NCI-H128 (cell line): ENCODE data around the gene ZBTB7B.
"Not testable (repeated sequence)": the region's sequence is repeated elsewhere in the genome, so short reads cannot be mapped to it uniquely, and the experiment has no call there.

Experiments used
- DNase-seq: peaks from one replicate; lab custom pipeline; 2025; ENCODE audit not compliant: unreplicated experiment; lab: John Stamatoyannopoulos, UW

The ZBTB7B gene

DNA sequence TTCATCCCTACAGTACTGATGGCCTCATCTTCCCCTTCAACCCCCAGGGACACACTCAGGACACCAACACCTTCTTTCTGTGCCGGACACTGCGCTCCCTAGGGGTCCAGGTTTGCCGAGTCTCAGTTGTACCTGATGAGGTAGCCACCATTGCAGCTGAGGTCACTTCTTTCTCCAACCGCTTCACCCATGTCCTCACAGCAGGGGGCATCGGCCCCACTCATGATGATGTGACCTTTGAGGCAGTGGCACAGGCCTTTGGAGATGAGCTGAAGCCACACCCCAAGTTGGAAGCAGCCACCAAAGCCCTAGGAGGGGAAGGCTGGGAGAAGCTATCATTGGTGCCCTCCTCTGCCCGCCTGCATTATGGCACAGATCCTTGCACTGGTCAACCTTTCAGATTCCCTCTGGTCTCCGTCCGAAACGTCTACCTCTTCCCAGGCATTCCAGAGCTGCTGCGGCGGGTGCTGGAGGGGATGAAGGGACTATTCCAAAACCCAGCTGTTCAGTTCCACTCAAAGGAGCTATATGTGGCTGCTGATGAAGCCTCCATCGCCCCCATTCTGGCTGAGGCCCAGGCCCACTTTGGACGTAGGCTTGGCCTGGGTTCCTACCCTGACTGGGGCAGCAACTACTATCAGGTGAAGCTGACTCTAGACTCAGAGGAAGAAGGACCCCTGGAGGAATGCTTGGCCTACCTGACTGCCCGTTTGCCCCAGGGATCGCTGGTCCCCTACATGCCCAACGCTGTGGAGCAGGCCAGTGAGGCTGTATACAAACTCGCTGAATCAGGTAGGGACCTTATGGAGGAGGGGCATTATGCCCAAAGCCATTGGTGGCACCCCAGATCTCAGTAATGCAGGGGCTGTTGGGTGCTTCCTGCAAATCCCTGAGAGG is 14.3 kb upstream of the ZBTB7B start:
- DNase-seq: no peak

DNA sequence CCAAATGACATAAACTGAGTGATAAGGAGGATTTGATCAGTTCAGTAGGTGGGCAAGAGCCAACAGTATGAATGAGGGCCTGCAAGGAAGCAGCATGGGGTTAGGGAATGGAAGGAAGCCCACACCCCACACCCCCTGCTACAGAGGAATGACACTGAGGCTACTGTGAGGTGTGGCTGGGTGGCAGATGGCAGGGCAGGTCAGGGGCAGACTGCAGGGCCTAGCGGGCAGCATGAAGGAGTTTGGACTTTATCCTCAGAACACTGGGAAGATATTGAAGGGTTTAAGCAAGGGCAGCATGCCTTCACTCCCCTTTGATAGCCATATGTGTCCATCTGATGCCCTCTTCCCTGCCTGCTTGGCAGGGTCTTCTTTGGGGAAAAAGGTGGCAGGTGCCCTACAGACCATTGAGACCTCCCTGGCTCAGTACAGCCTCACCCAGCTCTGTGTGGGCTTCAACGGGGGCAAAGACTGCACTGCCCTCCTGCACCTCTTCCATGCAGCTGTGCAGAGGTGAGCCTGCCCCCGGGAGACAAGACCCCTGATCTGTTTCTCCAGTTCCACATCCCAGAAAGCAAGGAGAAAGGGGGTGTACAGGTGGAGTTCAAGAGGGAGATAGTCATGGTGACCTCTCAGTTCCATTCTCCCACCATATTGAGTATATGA is 13.3 kb upstream of the ZBTB7B start:
- no peak for DNase-seq

- DNase-seq: no peak
These were observed 12.3 kb upstream of the ZBTB7B start for GRCh38 chr1:154990276-154990675.

DNA sequence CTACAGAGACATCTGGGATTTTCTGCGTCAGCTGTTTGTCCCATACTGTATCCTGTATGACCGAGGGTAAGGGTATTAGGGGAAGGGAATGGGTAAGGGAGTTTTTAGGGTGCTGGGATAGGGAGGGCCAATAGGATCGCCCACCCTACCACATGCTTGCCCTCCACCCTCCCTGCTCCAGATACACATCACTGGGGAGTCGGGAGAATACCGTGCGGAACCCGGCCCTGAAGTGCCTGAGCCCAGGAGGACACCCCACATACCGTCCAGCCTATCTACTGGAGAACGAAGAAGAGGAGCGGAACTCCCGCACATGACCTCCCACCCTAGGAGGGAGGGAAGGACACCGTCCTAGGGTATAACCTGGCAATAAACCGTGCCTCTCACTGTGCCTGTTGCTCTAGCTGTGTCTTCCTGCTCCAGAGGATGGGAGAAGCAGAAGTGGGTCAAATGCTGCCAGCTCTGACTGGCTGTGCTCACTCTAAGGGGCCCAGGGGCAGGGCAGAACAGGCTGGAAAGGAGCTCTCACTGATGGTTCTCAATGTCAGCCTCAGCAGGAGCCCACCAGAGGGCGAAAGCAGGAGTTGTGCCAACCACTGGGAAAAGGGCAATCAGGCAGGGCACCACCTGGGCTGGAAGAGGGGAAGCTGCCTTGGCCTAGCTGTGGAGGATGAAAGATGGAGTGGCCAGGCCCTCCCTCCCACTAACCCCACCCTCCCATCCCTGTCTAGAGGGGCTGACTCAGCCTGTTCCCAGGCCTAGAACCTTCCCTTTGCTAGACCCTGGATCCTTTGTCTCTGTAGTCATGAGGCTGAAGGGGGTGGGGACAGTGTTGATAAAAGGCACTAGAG is 9.7 kb upstream of the ZBTB7B start:
- no peak for DNase-seq

DNA sequence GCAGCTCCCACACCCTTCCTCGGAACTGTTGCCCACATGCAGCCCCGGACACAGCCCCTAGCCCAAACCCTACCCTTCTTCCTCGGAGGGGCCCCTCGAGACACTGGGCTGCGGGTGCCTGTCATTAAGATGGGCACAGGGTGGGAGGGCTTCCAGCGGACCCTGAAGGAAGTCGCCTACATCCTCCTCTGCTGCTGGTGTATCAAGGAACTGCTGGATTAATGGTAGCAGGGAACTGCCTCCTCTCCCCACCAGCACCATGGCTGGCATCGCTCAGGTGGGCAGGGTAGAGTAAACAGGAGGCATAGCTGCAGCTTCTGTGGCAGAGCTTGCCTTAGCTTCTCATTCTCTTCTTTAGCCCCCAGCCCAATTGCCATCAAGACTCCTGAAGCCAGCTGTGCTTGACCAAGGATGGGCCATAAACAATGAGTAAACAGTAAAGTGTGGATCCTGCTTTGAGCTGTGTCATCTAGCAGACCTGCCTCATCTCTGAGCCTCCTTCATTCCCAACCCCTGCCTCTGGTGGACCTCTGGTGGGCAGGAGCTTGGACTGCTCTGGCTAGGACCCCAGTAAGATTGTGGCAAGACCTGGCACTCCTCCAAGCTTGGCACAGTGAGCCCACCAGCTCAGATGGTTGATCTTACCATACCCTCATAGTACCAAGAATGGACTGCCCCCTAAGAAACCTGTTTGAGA is 8.9 kb upstream of the ZBTB7B start, which contains the start of gene LENEP:
LENEP (plus strand) TSS at position 15 of the 697 bp plus-strand sequence; CDS start at position 37, 22 bp downstream.
- DNase-seq: no peak

DNA sequence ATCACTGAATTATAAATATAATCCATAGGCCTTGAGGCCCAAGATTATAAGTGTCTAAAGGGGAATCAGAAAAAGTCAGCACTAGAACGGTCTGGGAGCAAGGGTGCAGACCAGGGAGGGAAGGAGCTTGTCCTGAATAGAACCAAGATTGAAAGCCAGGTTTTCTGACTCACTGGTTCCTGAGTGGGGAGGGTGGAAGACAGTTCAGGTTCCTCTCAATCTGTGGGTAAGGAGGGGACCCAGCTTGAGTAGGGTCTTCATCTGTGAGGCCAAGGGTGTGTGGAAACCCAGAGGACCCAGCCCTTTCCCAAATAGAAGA is 8.4 kb upstream of the ZBTB7B start:
- no peak for DNase-seq

GRCh38 chr1:154994591-154994990 is 8.0 kb upstream of the ZBTB7B start:
- DNase-seq: no peak

DNA sequence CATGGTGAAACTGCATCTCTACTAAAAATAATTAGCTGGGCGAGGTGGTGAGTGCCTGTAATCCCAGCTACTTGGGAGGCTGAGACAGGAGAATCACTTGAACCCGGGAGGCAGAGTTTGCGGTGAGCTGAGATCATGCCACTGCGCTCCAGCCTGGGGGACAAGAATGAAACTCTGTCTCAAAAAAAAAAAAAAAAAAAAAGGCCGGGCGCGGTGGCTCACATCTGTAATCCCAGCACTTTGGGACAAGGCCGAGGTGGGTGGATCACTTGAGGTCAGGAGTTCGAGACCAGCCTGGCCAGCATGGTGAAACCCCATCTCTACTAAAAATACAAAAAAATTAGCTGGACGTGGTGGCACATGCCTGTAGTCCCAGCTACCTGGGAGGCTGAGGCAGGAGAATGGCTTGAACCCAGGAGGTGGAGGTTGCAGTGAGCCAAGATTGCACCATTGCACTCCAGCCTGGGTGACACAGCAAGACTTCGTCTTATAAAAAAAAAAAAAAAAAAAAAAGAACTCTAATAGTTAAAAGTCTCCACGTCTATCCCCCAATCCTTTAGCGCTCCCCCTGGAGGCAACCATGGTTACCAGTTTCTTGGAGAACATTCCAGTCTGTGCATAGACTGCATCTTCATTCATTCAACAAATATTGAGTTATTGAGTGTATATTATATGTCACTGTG is 7.2 kb upstream of the ZBTB7B start:
- DNase-seq: not testable (repeated sequence)

DNA sequence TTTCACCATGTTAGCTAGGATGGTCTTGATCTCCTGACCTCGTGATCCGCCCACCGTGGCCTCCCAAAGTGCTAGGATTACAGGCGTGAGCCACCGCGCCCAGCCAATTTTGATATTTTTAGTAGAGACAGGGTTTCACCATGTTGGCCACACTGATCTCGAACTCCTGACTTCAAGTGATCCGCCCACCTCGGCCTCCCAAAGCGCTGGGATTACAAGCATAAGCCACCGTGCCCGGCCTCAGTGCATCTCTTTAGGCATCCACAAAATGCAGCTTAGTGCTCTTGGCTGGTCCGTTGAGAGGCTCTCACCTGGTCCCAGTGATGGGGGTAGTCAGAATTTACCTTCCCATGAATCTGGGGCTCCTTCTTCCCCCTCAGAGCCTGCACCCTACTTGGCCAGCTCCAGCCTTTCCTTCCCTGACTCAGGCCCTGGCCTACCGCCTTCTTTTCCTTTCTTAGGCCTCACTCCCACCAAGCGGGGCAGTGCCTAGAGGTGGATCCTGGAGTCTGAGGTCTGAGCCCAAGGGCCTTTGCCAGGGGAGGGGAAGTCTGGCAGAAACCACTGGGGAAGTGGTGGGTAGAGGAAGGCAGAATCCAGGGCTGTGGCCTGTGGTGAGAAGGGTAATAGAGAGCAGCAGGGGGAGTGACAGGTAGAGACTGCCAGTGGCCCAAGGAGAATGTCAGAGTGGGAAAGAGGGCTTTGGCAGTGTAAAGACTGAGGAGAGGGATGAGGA is 5.5 kb upstream of the ZBTB7B start:
- no peak for DNase-seq

DNA sequence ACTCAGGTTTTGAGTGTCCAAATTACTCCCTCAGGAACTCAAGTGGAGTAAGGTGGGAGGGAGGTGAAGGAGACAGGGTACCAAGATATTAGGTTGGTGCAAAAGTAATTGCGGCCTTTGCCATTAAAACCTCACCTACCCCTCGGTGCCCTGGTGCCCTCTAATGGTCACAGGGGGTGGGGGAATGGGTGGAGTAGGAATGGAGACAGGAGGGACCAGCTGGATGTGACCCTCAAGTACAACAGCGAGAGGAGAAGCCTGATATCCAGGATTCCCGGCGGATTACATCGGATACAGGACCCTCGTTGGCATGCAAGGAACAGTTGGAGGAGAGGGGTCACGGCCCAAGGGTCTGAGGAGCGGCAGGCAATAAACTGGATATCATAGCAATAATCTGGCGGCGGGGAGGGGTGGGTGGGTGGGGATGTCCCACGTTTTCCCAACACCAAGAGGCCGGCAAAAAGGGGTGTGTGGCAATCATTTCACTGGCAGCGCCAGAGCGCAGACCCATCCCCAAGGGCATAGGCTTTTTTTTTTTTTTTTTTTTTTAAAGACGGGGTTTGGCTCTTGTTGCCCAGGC is 4.3 kb upstream of the ZBTB7B start:
- no peak for DNase-seq

- no peak for DNase-seq
These were observed 3.6 kb upstream of the ZBTB7B start for GRCh38 chr1:154998818-154999570.

GRCh38 chr1:154999571-155000410 is 2.8 kb upstream of the ZBTB7B start:
- no peak for DNase-seq

DNA sequence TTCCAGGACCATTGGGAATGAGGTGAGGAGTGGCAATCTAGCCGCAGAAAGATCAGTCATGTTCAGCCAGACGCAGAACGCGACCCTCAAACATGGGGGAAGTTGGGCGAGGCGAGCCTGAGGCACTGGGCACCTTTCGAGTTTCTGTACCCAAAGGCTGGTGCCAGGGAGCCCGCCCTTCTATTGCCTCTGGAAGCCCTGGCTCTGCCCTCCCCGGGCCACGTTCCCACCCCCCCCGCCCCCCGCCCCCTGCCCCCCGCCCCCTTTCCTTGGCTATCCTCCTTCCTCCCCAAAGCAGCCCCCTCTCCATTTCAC is 2.2 kb upstream of the ZBTB7B start:
- DNase-seq: no peak

DNA sequence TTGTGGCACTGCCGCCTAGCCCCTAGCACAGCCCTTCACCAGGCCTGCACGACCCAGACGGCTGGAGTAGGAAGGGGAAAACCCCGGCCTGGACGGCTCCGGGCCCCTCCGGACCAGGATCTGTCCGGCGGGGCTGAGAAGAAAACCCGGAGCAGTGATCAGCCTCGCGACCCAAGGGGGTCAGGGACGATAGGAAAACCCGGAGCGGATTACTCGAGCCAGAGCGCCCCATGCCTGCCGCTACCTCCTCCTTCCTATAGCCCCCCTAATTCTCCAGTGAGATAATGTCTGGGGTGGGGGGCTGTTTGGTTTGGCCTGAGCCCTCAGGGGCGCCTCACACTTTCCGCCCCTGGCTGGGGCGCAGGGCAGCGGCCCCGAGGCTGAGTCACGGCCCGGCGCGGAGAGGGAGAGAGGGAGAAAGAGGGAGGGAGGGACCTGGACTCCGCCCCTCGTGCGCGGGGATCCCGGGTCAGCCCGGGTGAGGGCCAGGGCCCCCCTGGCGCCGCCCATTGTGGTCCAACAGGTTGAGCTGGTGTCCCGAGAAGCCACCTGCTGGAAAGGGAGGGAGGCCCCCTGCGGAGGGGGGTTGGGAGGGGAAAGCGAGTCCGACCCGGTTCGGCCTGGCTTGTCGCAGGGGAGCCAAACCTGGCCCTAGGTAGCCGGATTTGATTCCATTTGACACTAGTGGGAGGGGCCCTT is 1.7 kb upstream of the ZBTB7B start:
- DNase-seq: peak; percentile 88

- DNase-seq: no peak
These were observed 1.3 kb upstream of the ZBTB7B start for GRCh38 chr1:155001425-155001674.

DNA sequence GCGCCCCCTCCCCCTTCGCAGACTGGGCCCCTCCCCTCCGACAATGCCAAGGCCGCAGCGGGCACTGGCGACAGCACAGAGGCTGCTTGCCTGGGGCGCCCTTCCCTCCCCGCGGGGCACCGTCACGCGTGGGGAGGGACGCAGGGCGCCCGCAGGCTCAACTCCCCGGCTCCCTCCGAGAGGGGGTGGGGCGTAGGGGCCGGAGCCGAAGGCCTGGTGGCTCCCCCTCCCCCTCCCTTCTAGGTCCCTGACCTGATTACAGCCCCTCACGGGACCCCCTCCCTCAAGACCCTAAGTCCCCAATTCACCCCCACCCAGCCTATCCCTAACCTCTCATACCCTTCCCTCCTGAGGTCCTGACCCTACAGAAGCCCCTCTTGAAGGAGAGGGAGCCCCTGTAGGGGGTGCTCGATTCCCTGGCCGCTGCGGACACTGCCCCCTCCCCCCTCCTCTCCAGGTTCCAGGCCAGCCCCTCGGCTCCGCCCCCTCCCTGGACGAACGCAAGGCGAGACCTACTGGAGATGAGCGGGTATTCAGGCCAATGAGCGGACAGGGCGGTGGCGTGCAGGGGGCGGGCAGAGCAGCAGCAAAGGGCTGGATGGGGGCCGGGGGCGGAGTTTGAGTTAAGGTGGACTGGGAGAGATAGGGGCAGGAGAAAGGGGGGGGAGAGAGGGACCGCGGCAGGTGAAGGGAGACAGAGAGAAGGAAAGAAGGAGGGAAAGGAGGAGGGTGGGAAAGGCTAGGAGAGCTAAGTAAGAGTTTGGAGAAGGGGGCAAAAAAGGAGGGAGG is 733 bp upstream of the ZBTB7B start:
- peak; percentile 97 for DNase-seq

- DNase-seq: peak; percentile 42
These were observed 694 bp downstream of the ZBTB7B start for GRCh38 chr1:155003227-155003765.
